GM21619 (cell line): ENCODE measurements around the gene RPL3.
"Not testable (repeated sequence)": the region's sequence is repeated elsewhere in the genome, so short reads cannot be mapped to it uniquely, and the experiment has no call there.

Experiments used
- ATAC-seq: cut with Tn5 transposase; IDR thresholded peaks from one replicate; pipeline ENCODE4 v1.9.1; 2021; ENCODE audit not compliant: unreplicated experiment

The RPL3 gene

DNA sequence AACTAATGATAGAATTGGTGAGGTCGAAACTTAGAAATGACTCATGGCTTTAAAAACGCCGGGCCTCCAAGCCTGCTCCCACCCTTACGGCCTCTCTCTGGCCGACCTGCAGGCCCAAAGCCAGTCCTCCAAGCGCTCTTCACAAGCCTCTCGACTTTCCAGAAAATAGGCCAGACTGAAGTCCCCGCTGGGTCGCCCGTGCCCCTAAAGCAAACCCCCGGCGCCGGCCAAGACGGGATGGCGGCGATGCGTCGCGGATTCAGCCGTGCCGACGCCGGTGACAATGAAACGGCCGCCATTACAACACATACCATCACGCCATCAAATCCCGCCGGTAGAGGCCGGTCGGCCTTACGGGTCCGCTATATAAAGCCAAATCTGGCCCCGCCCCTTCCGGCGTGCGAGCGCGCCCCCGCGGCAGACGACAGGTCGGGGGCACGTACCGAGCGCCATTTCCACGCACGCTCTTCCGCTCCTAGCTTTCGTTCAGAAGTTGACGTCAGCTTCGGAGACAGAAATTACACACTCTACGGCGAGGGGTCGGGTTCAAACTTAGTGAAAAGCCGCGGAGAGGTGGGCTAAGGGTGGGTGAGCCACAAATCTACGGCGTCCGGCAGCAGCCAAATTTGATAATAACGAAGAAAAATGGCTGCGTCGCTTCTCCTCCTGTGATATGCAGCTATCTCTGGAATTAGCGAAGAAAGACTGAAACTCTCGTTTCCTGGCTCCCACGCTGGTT, at the start of gene RPL3:
Gene RPL3, minus strand, starts transcription at position 340 of the 739 bp plus-strand sequence. Its CDS starts 26 bp downstream, at position 314.
- ATAC-seq, result peak; percentile 68

DNA sequence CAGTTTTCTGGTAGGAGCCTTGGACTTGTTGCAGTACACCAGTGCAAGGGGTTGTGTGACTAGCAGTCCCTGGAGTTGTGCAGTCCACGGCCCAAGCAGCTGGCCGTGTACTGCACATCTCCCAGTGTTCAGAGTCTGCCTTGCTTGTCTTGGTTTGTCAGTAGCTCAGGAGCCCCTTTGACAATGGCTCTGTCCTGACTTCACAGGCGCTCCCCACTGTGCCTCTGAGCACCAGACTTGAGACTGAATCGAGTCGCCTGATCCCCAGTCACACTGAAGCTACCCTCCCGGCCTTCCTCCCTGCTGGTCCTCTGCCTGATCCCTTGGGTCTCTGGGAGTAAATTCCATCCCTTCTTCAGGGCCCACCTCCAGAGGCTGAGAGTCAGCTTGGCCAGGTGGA, 49.8 kb upstream of the RPL3 start:
- ATAC-seq, result no peak

DNA sequence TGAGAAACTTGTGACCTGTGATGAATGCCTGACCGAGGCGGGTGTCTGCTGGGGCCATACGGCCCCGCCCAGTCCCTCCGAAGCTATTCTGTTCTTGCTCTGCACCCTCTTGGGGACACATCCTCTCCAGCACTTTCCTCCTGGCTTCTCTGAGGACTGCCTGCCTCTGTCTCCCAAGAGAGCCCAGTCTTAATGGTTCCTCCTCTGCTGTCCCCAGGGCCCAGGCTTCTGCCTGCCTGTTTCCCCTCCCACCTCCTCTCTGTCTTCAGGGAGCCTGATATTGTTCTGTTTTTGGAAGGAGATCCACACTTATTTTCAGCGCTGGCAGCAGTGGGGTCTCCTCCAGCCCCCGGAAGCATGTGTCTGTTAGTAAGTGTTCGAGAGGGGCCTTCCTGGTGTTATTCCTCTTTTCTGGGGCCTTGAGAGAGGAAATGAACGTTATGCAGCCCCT, 49.1 kb upstream of the RPL3 start:
- ATAC-seq, result no peak

DNA sequence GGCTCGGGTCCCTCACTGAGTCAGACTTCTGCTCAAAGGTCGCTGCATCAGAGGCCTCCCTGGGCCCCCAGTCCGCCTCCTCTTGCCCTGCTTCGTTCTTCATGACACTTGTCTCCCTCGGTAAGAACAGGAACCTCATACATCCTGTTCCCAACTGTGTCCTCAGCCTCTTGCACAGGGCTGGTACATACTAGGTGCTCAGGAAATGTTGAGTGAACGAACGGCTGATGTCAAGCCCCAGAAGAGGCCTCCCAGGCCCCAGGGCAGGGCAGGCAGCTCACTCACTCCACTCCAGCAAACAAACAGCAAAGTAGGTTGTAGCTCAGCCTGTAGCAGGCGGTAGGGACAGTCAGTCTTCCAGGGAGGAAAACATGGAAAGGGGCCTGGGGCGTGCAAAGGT, 47.6 kb upstream of the RPL3 start:
- ATAC-seq, result no peak

DNA sequence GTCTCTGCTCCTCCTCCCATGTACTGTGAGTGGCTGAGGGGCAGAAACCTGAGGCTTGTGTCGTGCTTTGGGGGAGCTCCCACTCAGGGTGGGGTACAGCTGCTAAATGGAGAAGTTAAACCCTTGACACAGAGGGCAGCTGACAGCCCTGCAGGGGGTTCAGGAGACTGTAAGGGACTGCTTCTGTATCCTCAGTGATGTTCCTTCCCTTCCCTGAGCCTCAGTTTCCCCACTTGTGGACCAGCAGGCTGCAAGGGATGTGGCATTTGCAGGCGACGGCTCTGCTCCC, 46.0 kb upstream of the RPL3 start:
- ATAC-seq, result no peak

DNA sequence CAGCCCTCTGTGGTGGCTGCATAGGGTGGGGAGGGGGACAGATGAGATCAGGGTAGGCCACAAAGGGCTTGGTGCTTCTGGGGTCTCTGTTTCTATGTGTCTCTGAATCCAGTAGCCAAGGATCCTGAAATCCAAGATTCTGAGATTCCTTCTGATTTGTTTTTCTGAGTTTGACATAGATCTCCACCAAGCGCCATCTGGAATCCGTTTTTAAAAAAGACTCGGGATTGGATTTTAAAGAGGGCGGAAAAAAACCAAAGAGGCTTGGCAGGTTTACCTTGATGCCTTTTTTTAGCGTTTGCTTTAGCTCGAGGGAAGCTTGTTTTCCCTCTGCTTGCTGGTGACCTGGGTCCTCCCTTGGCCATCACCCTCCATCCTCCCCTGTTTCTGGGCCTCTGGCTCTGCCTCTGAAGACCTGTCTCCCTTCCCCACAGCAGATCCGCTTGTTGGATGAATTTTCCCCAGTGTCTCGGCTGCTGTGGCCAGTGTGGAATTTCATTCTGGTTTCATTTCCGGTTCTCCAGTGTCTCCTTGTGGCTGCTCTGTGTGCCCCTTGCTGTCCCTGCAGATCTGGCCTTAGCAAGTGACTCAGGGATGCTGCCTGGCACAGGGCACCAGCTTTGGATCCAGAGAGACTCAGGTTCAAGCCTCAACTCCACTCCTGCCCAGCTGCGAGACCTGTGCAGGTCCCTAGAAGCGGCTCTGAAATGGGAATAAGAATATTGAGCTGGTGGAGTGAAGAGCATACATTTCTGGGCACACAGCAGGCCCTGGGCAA, 45.5 kb upstream of the RPL3 start:
- ATAC-seq, result no peak

DNA sequence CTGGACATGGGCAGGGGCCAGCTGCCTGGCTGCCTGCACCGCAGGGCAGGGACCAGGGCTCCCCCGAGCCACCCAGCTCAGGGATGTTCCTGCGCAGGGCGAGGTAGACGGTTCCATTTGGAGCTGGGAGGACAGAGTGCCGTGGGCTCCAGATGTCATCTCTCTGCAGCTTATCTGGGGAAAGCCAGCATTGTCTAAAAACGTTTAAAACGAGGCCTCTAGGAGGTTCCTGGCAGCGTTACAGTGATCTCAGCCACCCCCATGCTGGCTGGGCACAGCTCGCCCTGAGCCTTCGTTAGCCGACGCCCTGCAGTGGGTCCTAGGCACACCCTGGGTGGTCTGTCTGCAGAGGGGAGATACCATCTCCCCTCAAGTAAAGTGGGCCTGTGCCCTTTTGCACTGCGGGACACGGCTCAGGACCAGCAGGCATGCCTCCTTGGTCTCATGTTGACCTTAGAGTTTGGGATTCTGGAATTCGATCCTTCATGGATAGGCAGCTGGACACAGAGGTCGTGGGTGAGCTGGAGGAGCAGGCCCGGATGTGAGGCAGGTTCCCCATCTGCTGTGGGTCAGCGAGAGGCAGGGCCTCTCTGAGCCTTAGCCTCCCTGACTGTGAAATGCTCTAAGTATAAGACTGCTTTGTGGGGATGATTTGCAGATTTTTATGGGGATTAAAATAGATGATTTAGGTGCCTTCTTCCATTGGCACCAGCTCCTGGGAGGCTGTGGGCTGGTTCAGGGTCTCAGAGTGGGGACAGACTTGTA, 44.5 kb upstream of the RPL3 start:
- ATAC-seq, result no peak

DNA sequence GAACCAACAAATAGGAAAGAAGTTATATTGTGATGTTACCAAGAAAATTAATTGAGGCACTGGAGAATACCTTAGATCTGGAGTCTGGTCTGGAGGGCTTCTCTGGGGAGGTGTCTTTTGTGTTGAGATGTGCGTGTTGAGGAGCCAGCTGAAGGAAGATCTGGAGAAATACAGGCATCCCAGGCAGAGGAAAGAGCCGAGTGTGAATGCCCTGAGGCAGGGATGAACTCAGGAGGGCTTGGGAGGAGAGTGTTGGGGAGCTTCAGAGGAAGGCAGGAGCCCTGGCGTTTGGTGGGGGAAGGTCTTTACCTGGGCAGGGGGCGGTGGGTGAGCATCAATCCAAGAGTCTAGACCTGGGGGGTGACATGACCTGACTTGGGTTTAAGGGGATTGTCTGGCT, 43.5 kb upstream of the RPL3 start:
- ATAC-seq, result no peak

DNA sequence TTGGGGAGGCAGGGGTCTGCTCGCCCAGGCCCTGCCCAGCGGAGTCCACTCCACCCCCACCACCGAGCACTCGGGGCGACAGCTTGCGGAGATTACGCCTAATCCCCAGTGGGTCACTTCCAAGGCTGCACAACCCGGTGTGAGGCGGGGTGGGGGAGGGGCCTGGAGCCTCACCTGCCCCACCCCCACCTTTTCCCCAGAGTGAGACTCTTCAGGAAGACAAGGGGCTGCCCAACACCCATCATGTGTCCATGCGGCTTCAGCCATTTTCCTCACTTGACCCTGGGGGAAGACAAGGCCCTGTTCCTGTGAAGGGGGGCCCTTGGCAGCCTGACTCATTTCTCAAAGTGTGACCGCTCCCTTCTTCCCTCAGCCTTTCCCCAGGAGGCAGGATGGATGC, 42.8 kb upstream of the RPL3 start:
- no peak for ATAC-seq

DNA sequence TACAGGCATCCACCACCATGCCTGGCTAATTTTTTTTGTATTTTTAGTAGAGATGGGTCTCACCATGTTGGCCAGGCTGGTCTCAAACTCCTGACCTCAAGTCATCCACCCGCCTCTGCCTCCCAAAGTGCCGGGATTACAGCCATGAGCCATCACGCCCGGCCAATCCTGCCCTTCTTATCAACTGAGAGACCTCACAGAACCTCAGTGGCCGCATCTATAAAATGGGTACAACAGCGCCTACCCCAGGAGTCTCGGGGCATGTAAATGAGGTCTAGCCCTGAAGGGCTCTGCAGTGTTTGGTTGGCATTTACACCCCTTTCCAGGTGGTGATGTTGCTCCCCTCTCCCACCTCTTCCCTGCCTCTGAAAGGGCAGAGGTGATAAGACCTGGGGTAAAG, 42.1 kb upstream of the RPL3 start:
- ATAC-seq, result no peak

DNA sequence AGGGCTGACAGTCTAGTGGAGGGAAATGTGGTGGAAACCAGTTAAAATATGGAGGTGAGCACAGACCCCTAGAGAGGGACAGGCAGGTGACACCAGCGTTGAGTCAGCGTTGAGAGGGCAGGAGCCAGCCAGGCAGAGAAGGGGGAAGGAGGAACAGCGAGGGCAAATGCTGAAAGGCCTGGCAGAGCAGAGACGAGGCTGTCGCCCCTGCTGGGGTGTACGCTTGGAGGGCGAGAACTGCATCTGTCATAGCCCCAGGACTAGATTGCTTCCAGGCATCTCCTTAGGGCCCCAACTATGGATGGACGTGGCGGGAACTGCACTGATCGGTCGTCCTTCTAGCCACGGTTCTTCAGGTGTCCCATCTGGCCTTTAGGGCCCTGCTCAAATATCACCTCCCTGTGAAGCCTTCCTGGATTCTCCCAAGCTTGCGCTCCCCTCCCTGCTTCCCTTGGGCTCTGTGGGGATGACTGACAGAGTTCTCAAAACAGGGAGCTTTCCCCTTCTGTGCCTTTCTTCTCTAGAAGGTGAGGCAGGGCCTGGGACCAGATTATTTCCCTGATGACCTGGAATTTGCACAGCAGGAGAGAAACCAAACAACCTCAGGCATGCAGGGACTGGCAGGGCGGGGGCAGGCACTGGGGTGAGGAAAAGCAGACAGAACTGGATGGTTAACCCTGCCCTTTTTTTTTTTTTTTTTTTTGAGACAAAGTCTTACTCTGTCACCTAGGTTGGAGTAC, 41.4 kb upstream of the RPL3 start:
- ATAC-seq, result no peak

DNA sequence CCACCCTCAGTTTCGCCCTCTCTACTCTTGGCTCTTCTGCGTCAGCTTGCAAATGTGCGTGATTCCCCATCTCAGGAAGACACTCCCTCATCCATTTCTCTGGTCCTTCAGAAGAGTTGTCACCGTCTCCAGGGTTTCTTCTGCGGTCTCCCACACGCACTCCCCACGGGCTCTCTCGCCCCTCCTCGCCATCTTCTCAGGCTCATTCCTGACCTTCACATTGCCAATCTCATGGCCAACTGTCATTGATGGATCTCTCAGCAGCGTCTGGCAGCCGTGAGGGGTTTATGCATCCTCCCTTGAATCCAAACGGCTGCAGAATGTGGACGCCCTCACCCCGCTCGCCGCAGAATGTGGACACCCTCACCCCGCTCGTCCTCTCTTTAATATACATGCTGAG, 40.8 kb upstream of the RPL3 start:
- no peak for ATAC-seq

DNA sequence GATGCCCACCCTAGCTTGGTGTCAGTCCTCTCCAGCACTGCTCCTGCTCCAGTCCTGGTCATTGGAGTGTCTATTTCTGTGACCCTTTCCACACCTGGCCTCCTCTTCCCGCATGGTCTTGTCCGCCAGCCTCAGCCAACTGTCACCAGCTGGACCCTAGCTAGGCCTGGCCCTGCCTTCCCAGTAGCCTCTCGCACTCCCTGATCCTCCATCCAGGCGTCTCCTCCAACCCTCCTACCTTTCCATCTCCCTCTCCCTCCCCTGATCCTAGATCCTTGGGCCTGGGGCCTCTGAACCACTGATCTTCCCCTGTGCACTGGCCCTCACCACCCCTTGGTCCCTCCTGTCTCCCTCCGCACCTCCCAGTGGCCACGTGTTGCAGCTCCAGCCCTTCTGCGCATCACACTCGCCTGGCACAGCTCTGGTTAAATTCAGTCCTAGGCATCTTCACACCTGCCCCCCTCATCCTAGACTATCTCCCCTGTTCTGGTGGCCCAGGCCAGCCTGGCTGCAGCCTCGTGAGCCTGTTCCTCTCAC, 40.3 kb upstream of the RPL3 start:
- ATAC-seq, result no peak

DNA sequence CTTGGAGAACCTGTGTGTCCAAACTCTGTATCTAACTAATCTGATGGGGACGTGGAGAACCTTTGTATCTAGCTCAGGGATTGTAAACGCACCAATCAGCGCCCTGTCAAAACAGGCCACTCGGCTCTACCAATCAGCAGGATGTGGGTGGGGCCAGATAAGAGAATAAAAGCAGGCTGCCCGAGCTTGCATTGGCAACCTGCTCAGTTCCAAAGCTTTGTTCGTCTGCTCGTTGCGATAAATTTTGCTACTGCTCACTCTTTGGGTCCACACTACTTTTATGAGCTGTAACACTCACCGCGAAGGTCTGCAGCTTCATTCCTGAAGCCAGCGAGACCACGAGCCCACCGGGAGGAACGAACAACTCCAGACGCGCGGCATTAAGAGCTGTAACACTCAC, 38.8 kb upstream of the RPL3 start:
- not testable (repeated sequence) for ATAC-seq

DNA sequence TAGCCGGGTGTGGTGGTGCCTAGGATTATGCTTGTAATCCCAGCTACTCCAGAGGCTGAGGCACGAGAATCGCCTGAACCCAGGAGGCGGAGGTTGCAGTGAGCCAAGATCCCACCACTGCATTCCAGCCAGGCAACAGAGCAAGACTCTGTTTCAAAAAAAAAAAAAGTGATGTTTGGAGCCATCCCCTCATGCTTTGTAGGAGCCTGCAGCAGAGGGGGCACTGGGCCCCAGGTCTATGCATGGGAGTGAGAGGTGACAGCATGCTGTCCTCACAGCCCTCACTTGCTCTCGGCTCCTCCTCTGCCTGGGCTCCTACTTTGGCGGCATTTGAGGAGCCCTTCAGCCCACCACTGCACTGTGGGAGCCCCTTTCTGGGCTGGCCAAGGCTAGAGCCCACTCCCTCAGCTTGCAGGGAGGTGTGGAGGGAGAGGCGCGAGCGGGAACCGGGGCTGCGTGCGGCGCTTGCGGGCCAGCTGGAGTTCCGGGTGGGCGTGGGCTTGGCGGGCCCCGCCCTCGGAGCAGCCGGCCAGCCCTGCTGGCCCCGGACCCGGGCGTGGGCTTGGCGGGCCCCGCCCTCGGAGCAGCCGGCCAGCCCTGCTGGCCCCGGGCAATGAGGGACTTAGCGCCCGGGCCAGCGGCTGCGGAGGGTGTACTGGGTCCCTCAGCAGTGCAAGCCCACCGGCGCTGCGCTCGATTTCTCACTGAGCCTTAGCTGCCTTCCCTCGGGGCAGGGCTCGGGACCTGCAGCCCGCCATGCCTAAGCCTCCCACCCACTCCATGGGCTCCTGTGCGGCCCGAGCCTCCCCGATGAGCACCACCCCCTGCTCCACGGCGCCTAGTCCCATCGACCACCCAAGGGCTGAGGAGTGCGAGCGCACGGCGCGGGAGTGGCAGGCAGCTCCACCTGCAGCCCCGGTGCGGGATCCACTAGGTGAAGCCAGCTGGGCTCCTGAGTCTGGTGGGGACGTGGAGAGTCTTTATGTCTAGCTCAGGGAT, 38.0 kb upstream of the RPL3 start:
- ATAC-seq, result not testable (repeated sequence)

DNA sequence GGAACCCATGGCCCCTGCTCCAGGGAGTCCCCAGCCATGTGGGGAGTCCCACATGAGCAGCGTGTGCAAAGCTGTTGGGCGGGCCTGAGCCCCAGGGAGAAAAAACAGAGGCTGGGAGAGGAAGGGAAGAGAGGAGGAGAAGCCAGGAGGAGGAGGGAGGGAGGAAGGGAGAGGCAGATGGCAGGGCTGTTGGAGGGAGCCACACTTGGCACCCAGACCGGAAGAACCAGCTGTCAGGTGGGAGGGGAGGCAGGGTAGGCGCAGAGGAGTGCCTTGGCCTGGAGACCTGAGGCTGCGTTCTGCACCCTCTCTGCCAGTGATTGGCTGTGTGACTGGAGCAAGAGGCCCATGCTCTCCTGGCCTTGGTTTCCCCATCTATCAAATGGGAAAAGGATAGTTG, 37.0 kb upstream of the RPL3 start:
- ATAC-seq, result no peak

DNA sequence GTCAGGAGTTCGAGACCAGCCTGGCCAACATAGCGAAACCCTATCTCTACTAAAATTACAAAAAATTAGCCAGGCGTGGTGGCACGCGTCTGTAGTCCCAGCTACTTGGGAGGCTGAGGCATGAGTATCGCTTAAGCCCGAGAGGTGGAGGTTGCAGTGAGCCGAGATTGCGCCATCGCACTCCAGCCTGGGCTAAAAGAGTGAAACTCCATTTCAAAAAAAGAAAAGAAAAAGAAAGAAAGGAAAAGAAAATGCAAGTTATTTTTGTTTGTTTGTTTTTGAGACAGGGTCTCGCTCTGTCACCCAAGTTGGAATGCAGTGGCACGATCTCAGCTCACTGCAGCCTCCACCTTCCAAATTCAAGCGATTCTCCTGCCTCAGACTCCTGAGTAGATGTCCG, 36.4 kb upstream of the RPL3 start:
- not testable (repeated sequence) for ATAC-seq

DNA sequence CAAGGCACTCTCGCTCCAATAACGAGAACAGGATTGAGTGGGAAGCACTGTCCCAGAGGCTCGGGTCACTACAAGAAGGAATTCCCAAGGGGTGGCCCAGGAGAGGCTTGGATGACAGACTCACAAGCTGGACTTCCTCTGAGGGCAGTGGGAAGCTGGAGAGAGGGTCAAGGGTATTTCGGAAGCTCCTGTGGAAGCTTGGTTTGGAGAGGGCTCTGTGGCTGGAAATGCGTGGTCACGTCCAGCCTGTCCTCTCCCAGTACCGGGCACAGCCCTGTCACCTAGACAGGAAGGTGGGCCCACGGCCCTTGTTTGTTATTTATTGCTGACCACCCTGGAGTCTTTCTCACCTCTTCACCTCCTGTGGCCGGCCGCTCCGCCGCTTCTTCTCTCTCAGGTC, 35.7 kb upstream of the RPL3 start:
- no peak for ATAC-seq

DNA sequence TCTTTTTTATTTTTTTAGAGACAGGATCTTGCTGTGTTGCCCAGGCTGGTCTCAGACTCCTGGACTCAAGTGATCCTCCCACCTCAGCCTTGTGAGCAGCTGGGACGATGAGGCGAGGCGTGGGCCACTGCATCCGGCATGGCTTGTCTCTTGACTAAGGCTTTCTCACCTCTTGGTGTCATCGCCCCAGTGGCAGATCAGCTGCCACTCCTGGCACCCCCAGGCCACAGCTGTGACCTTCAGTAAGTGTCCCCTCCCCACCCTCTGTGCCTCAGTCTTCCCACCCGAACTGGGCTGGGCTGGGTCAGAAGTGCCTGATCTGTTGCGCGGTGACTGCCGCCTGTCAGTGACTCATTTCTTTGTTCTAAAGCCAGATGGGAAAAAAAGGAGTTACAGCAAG, 33.9 kb upstream of the RPL3 start:
- ATAC-seq, result no peak
